Esophagus squamous epithelium (tissue), 5 donors: ENCODE data around the gene TTC36. TPM values are rescaled to one million over a fixed set of nuclear protein-coding genes. Genes with fewer than 3 reads are reported as not detected.
A peak's percentile ranks its signal among the peaks of the same experiment; 100 is the strongest.
"Not testable (repeated sequence)": the region's sequence is repeated elsewhere in the genome, so short reads cannot be mapped to it uniquely, and the experiment has no call there.

Source experiments
- DNase-seq: peaks from one replicate; lab custom pipeline; 2025; lab: John Stamatoyannopoulos, UW
- H3K27ac ChIP-seq, 4 donors: fragments of 200-600 bp; sonication (generic); one replicate each; pipeline ENCODE4 v1.5.1; 2016 to 2019; ENCODE audit warnings: mild to moderate bottlenecking in 1 of 4
- H3K27me3 ChIP-seq, 4 donors: fragments of 200-600 bp; sonication (generic); 1 replicate in 3 of 4; 2 replicates in 1 of 4; pipeline versions ENCODE4 v1.5.1 to v1.6.0; 2017 to 2021; ENCODE audit warnings: antibody characterized with exemption in 1 of 4
- H3K36me3 ChIP-seq, 3 donors: fragments of 200-600 bp; sonication (generic); one replicate each; pipeline ENCODE4 v1.5.1; 2016 to 2019
- H3K4me1 ChIP-seq, 3 donors: fragments of 200-600 bp; sonication (generic); one replicate each; pipeline ENCODE4 v1.5.1; 2017 to 2019
- H3K4me3 ChIP-seq, 4 donors: fragments of 200-600 bp; sonication (generic); 1 replicate in 3 of 4; 2 replicates in 1 of 4; pipeline ENCODE4 v1.5.1; 2016 to 2019; ENCODE audit warnings: mild to moderate bottlenecking in 2 of 4, moderate library complexity in 1 of 4
- H3K9me3 ChIP-seq, 3 donors: fragments of 200-600 bp; sonication (generic); one replicate each; pipeline ENCODE4 v1.5.1; 2016 to 2019
- CTCF ChIP-seq, 6 experiments: fragments of 450-650 bp in 4 of 6; fragments of 200-600 bp in 2 of 6; sonication (generic) in 2 of 6; IDR thresholded peaks; one replicate each; pipeline ENCODE4 v1.5.1; 2016 to 2019; ENCODE audit warnings: antibody characterized with exemption in 6 of 6, mild to moderate bottlenecking in 4 of 6, moderate library complexity in 4 of 6
- POLR2A ChIP-seq, 4 donors: fragments of 450-650 bp; IDR thresholded peaks; one replicate each; pipeline ENCODE4 v1.6.1; 2017; ENCODE audit warnings: antibody characterized with exemption in 4 of 4, mild to moderate bottlenecking in 4 of 4, moderate library complexity in 3 of 4
- WGBS, 2 donors: methylation state at CpG; one replicate each; pipeline ENCODE4 v1.1.5; 2018; 5-methylcytosine and 5-hydroxymethylcytosine counted together
- intact Hi-C: fragments of 100-400 bp; cut with DNase I; formaldehyde crosslinking; loops from one replicate; pipeline ENCODE4 v1.15.0; 2022
- total RNA-seq, 4 donors: library from RNA; depleted of rRNA; stranded (reverse); fragments of >200 nt; gene quantifications; one replicate each; pipeline ENCODE4 v1.1.0, GENCODE V29; 2016
- donor health status: DM: yes; HTN: yes; CAD: no.

The TTC36 gene, protein sequence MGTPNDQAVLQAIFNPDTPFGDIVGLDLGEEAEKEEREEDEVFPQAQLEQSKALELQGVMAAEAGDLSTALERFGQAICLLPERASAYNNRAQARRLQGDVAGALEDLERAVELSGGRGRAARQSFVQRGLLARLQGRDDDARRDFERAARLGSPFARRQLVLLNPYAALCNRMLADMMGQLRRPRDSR
- under 1 TPM in 2 of 4 donors, not detected in 2; 0.38 to 0.47 TPM for total RNA-seq

DNA sequence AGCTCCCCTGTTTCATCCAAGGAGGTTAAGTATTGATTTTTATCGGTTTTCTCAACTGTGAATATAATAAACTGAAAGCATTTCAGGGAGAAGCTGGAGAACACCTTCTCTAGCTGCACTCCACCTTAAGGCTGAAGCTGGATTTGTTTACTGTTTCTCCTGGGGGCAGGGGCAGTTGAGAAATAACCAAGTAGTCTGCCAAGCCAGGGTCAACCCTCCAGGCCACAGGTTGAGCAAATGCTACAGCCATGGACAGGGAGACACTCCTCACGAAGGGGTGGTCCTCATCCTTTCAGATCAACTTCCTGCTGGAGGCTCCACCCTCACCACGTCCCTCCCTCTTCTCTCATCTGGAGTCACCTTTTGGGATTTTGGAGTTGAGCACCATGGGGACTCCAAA, at the start of gene TTC36:
Gene TTC36 (plus strand): TSS at position 366 of the 400 bp plus-strand sequence. CDS start 21 bp downstream, at position 387.
- no peaks in the 10 kb centered on the region for H3K9me3 ChIP-seq
- no peak for TF ChIP-seq POLR2A (IDR thresholded peaks at IDR 0.05)
- no peak for TF ChIP-seq CTCF (IDR thresholded peaks at IDR 0.05)
- no peaks in the 10 kb centered on the region for H3K27me3 ChIP-seq
- H3K36me3 ChIP-seq: peaks cover 5 to 33% (median 10%) of the 10 kb centered on the region in 3 donors
- intact Hi-C loops: no loop called here
- no peak within 1 kb of the TSS for H3K4me3 ChIP-seq
- 69 to 71% methylated on average over 3 of the region's 3 CpGs for WGBS, 2 donors
- H3K4me1 ChIP-seq: peaks cover 0 to 44% (median 21%) of the 10 kb centered on the region in 3 donors
- no peak for DNase-seq
- H3K27ac ChIP-seq: no peak within 1 kb of the TSS

DNA sequence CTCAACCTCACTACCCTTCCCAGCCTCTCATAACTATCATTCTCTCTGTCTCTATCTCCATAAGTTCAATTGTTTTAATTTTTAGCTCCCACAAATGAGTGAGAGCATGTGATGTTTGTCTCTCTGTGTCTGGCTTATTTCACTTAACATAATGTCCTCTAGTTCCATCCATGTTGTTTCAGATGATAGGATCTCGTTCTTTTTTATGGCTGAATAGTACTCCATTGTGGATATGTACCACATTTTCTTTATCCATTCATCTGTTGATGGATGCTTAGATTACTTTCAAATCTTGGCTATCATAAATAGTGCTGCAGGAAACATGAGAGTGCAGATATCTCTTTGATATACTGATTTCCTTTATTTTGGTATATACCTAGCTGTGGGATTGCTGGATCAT, 46.0 kb upstream of the TTC36 start:
- 93 to 100% methylated on average over 1 of the region's 1 CpG for WGBS, 2 donors
- DNase-seq, H3K27ac ChIP-seq, H3K4me1 ChIP-seq, H3K9me3 ChIP-seq, H3K4me3 ChIP-seq, H3K27me3 ChIP-seq: not testable (repeated sequence)
- intact Hi-C loops: loop anchor here (10.0 kb wide), 1 partner anchor 86 kb away; no protein-coding TSS in a partner anchor
- peaks cover 26 to 100% (median 45%) of the 10 kb centered on the region in 3 donors for H3K36me3 ChIP-seq

- Histone ChIP-seq H3K4me1 (no peaks in the 10 kb centered on the region), H3K27ac (no peak overlapping the region), H3K4me3 (no peak overlapping the region), H3K9me3 (no peaks in the 10 kb centered on the region), H3K36me3 (peaks cover 15 to 100% (median 50%) of the 10 kb centered on the region in 3 donors), H3K27me3 (no peaks in the 10 kb centered on the region)
- DNase-seq: no peak
- intact Hi-C loops: loop anchor here (10.0 kb wide), 1 partner anchor 90 kb away; no protein-coding TSS in a partner anchor
- 90 to 92% methylated on average over 3 of the region's 3 CpGs for WGBS, 2 donors
- no peak for TF ChIP-seq POLR2A (IDR thresholded peaks at IDR 0.05)
- no peak for TF ChIP-seq CTCF (IDR thresholded peaks at IDR 0.05)
These were observed 42.9 kb upstream of the TTC36 start for GRCh38 chr11:118484405-118484804.

- Histone ChIP-seq H3K36me3 (peaks cover 11 to 100% (median 59%) of the 10 kb centered on the region in 3 donors), H3K9me3 (no peaks in the 10 kb centered on the region), H3K4me3 (no peak overlapping the region), H3K27ac (no peak overlapping the region), H3K27me3 (no peaks in the 10 kb centered on the region), H3K4me1 (no peaks in the 10 kb centered on the region)
- no peak for DNase-seq
- intact Hi-C loops: loop anchor here (10.0 kb wide), 1 partner anchor 90 kb away; no protein-coding TSS in a partner anchor
- TF ChIP-seq CTCF (IDR thresholded peaks at IDR 0.05) (no peak), POLR2A (IDR thresholded peaks at IDR 0.05) (no peak)
These were observed 42.0 kb upstream of the TTC36 start for GRCh38 chr11:118485273-118485672.

DNA sequence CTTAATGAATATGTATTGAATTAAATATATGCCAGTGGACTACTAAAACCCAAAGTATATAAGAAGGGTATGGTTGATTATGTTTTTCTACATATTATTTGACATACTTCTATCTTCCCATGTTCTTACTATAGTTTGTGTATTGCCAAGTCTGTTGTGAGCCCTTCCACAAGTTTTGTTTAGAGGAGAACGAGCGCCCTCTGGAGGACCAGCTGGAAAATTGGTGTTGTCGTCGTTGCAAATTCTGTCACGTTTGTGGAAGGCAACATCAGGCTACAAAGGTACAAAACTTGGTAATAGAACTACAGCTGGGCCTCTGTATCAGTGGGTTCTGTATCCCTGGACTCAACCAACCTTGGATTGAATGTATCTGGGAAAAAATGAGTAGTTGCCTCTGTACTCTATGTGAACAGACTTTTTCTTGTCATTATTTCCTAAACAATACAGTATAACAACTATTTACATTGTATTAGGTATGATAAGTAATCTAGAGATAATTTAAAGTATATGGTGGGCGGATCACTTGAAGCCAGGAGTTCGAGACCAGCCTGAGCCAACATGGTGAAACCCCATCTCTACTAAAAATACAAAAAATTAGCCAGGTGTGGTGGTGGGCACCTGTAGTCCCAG, 38.7 kb upstream of the TTC36 start:
- peaks cover 0 to 100% (median 43%) of the 10 kb centered on the region in 3 donors for H3K36me3 ChIP-seq
- TF ChIP-seq CTCF (IDR thresholded peaks at IDR 0.05) (peak; percentile 53 to 83 (median 79)), POLR2A (IDR thresholded peaks at IDR 0.05) (no peak)
- no peaks in the 10 kb centered on the region for H3K4me1 ChIP-seq
- WGBS, 2 donors: 21 to 29% methylated on average over 6 to 7 of the region's 7 CpGs
- no peaks in the 10 kb centered on the region for H3K9me3 ChIP-seq
- no peak overlapping the region for H3K4me3 ChIP-seq
- no peak for DNase-seq
- H3K27me3 ChIP-seq: no peaks in the 10 kb centered on the region
- intact Hi-C loops: loop anchor here (10.0 kb wide), 1 partner anchor 94 kb away; no protein-coding TSS in a partner anchor
- no peak overlapping the region for H3K27ac ChIP-seq
